ENCODE data around the gene WEE1.
"Not testable (repeated sequence)": the region's sequence is repeated elsewhere in the genome, so short reads cannot be mapped to it uniquely, and the experiment has no call there.

DNA sequence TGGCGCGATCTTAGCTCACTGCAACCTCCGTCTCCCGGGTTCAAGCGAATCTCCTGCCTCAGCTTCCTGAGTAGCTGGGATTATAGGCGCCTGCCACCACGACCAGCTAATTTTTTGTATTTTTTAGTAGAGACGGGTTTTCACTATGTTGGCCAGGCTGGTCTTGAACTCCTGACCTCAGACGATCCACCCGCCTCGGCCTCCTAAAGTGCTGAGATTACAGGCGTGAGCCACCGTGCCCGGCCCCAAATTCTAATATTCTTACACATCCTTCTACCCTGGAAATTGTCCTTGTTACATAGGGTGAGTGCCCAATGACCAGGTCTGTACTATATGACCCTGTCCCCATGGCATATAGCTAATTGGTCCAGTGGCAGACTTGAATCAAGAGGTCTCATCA is 29.7 kb downstream of the WEE1 start:
- TF ChIP-seq, protein P1, sequence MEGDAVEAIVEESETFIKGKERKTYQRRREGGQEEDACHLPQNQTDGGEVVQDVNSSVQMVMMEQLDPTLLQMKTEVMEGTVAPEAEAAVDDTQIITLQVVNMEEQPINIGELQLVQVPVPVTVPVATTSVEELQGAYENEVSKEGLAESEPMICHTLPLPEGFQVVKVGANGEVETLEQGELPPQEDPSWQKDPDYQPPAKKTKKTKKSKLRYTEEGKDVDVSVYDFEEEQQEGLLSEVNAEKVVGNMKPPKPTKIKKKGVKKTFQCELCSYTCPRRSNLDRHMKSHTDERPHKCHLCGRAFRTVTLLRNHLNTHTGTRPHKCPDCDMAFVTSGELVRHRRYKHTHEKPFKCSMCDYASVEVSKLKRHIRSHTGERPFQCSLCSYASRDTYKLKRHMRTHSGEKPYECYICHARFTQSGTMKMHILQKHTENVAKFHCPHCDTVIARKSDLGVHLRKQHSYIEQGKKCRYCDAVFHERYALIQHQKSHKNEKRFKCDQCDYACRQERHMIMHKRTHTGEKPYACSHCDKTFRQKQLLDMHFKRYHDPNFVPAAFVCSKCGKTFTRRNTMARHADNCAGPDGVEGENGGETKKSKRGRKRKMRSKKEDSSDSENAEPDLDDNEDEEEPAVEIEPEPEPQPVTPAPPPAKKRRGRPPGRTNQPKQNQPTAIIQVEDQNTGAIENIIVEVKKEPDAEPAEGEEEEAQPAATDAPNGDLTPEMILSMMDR (conservative IDR thresholded peaks at IDR 0.05; ENCODE audit: low read depth, low read length): not testable (repeated sequence)
- not testable (repeated sequence) for TF ChIP-seq EZH2 (IDR thresholded peaks at IDR 0.05; ENCODE audit: borderline replicate concordance, low read depth, low read length, poor library complexity, severe bottlenecking)
